BE2C (cell line): ENCODE measurements around the gene ZNF423.

ENCODE experiments used
- DNase-seq: peaks from one replicate; pipeline ENCODE4 v3.0.0-alpha.2; 2020
- H3K27me3 ChIP-seq: fragments of 250-450 bp; sonication (Bioruptor Pico); 2 replicates; pipeline ENCODE4 v1.5.1; 2020; ENCODE audit warnings: mild to moderate bottlenecking
- H3K36me3 ChIP-seq: fragments of 250-450 bp; sonication (Bioruptor Pico); 2 replicates; pipeline ENCODE4 v1.5.1; 2020; ENCODE audit warnings: mild to moderate bottlenecking
- H3K4me1 ChIP-seq: fragments of 250-450 bp; sonication (Bioruptor Pico); 2 replicates; pipeline ENCODE4 v1.5.1; 2020
- H3K4me3 ChIP-seq: 2 replicates; pipeline ENCODE4 v1.5.1; 2011; ENCODE audit warnings: low read depth, low read length
- H3K9me3 ChIP-seq: fragments of 250-450 bp; sonication (Bioruptor Pico); 2 replicates; pipeline ENCODE4 v1.5.1; 2020
- TF ChIP-seq, protein P1 (sequence below): IDR thresholded peaks from 2 replicates; pipeline ENCODE4 v1.5.1; 2012; ENCODE audit warnings: mild to moderate bottlenecking, low read depth, low read length

ZNF423 gene

DNA sequence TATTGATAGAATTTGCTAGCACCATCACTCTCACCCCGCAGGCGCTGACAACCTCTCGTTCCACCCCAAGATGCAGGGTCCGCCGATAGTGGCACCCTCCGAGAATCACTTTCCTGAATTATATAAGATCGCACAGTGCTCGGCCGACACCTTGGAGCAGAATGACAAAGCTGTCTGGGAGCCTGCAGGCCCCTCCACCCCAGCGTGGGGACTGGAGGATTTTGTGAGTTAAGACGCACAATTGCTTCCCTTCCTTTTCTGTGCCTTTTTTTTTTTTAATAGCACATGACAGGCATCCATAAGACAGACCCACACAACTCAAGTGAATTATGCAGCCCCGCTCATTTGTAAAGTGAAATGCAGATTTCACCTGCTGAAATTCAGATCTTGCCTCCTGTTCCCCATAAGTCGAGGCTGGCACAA, 327.0 kb downstream of the ZNF423 start:
- H3K27me3 ChIP-seq = no peaks in the 10 kb centered on the region
- no peaks in the 10 kb centered on the region for H3K36me3 ChIP-seq
- peaks cover 39% of the 10 kb centered on the region for H3K4me1 ChIP-seq
- H3K4me3 ChIP-seq = peak overlapping the region; percentile 55
- DNase-seq = no peak
- no peaks in the 10 kb centered on the region for H3K9me3 ChIP-seq
- TF ChIP-seq, protein P1, sequence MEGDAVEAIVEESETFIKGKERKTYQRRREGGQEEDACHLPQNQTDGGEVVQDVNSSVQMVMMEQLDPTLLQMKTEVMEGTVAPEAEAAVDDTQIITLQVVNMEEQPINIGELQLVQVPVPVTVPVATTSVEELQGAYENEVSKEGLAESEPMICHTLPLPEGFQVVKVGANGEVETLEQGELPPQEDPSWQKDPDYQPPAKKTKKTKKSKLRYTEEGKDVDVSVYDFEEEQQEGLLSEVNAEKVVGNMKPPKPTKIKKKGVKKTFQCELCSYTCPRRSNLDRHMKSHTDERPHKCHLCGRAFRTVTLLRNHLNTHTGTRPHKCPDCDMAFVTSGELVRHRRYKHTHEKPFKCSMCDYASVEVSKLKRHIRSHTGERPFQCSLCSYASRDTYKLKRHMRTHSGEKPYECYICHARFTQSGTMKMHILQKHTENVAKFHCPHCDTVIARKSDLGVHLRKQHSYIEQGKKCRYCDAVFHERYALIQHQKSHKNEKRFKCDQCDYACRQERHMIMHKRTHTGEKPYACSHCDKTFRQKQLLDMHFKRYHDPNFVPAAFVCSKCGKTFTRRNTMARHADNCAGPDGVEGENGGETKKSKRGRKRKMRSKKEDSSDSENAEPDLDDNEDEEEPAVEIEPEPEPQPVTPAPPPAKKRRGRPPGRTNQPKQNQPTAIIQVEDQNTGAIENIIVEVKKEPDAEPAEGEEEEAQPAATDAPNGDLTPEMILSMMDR = no peak

DNA sequence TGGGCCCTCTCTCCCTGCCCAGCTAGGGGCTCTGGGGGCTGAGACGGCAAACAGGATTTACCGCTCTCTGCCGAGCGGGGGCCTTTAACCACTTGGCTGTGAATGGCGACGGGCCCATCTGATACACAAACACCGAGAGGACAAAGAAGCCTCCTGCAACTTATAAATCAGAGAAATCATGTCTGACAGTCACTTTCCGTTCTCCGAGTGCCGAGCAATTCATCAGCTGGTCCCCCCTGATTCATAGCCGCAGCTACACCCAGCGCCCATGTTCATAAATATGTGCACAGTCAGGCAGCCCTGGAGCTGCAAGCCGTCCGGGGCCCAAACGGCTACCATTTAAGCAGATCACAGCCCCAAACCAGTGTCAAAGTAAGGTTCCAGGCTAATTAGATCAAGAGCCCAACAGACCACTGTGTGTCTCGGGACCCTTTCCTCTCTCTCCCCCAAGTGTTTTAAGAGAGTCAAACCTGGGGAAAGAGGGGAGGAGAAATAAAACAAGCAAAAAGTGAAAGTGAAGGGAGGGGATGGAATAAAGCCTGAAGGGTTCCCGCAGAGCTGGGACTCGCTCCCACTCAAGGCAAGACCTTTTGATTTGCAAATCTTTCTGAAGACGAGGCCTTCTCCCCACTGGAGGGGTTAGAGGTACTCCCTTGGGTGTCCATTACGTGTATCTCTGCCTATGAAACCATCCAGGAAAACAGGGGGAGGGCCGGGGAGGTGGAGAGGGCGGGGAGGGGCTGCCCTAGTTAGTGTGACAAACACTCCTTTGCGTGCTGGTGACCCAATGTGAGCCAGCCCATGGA, 327.6 kb downstream of the ZNF423 start:
- H3K9me3 ChIP-seq = no peaks in the 10 kb centered on the region
- H3K4me1 ChIP-seq = peaks cover 39% of the 10 kb centered on the region
- TF ChIP-seq, protein P1 = peak; percentile 7; the same call in 1 of the 2 replicates
- H3K27me3 ChIP-seq = no peaks in the 10 kb centered on the region
- DNase-seq = peak; percentile 84
- H3K36me3 ChIP-seq = no peaks in the 10 kb centered on the region
- H3K4me3 ChIP-seq = peak overlapping the region; percentile 55

DNA sequence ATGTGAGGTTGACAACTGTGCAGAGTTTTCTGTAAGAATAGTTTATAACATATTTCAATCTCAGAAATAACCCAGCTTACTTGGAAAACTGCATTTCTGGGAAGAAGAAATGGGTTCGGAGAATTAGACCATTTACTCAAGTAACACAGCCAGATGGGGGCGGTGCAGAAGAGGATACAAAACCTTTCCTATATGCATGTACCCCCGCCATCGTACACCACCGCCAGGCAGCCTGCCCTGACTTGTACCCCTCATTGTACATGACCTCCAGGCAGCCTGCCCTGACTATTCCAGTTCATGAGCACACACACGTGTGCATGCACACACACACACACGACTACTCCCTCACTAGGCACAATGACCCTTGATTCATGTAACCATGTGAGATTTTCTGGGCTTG, 328.3 kb downstream of the ZNF423 start:
- Histone ChIP-seq H3K9me3 (no peaks in the 10 kb centered on the region), H3K4me1 (peaks cover 39% of the 10 kb centered on the region), H3K36me3 (no peaks in the 10 kb centered on the region), H3K4me3 (peak overlapping the region; percentile 55), H3K27me3 (no peaks in the 10 kb centered on the region)
- DNase-seq = peak; percentile 37
- TF ChIP-seq, protein P1 = peak; percentile 29

DNA sequence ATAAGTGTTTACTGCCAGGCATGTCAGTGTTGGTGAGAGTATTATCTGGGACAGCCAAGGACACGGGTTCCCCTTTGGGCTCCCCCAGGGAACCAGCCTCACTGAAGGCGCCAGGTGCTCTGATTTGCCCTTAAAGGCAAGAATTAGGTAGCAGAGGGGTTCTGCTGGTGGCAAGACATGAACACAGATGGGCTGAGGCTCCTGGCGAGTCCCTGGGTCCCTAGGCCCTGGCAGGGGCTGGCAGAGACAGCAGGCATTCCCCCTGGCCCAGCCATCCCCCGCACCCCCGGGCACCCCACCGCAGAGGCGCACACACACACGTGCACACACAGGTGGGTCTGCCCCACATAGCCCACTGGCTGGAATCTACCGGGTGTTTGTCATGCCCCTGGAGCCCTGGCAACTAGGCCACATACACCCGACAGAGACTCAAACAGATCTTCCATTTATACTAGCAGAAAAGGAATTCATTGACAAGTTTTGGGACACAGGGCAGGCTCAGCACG, 329.0 kb downstream of the ZNF423 start:
- no peaks in the 10 kb centered on the region for H3K36me3 ChIP-seq
- DNase-seq = no peak
- TF ChIP-seq, protein P1 = no peak
- peaks cover 35% of the 10 kb centered on the region for H3K4me1 ChIP-seq
- no peak overlapping the region for H3K4me3 ChIP-seq
- H3K27me3 ChIP-seq = no peaks in the 10 kb centered on the region
- H3K9me3 ChIP-seq = no peaks in the 10 kb centered on the region

DNA sequence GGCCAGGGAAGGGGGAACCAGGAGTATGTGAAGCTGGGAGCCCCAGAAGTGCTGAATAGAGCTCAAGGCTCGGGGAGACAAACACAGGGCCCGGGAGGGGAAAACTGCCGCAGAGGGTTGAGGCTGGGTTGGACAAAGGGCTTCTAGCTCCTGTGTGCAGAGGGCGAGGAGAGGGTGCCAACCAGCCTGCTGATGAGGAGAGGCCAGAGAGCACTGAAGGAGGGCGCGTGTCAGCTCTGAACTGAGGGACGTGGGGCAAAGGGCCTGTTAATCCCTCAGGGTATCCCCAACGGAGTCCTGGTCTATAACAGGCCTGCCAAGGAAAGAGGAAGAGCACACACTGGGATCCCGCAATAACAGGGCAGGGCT, 331.0 kb downstream of the ZNF423 start:
- DNase-seq = no peak
- H3K9me3 ChIP-seq = no peaks in the 10 kb centered on the region
- H3K4me3 ChIP-seq = no peak overlapping the region

More for the DNA sequence above, 331.0 kb downstream of the ZNF423 start:
- H3K27me3 ChIP-seq = no peaks in the 10 kb centered on the region
- peaks cover 26% of the 10 kb centered on the region for H3K4me1 ChIP-seq
- TF ChIP-seq, protein P1 = no peak
- no peaks in the 10 kb centered on the region for H3K36me3 ChIP-seq
